Activated naive CD8-positive, alpha-beta T cell treated with anti-CD3 and anti-CD28 coated beads, Interleukin-2, amount 50 U/mL, for 16 hours (primary cell): ENCODE data around the gene EGF.
"Not testable (repeated sequence)": the region's sequence is repeated elsewhere in the genome, so short reads cannot be mapped to it uniquely, and the experiment has no call there.

Source experiments
- DNase-seq: peaks from one replicate; pipeline ENCODE4 v3.0.0-alpha.2; 2020; ENCODE audit warnings: low read depth, low spot score

Gene EGF

DNA sequence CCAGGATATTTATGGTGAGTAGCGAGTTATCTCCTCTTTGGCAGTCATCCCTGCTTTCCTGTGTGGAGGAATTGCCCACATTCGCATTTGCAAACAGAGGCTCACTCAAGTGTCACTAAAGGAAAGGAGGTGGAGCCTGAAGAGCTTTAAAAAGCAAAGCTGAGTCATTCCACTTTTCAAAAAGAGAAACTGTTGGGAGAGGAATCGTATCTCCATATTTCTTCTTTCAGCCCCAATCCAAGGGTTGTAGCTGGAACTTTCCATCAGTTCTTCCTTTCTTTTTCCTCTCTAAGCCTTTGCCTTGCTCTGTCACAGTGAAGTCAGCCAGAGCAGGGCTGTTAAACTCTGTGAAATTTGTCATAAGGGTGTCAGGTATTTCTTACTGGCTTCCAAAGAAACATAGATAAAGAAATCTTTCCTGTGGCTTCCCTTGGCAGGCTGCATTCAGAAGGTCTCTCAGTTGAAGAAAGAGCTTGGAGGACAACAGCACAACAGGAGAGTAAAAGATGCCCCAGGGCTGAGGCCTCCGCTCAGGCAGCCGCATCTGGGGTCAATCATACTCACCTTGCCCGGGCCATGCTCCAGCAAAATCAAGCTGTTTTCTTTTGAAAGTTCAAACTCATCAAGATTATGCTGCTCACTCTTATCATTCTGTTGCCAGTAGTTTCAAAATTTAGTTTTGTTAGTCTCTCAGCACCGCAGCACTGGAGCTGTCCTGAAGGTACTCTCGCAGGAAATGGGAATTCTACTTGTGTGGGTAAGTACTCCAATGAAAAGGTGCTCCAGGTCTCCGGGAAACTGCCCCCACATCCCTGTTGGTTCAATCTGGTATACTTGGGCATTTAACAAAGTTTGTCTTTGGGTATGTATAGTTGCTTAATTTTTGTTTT is at the start of gene EGF:
Gene EGF (plus strand): TSS at position 178 of the 890 bp plus-strand sequence. CDS start 453 bp downstream, at position 631.
- no peak for DNase-seq

DNA sequence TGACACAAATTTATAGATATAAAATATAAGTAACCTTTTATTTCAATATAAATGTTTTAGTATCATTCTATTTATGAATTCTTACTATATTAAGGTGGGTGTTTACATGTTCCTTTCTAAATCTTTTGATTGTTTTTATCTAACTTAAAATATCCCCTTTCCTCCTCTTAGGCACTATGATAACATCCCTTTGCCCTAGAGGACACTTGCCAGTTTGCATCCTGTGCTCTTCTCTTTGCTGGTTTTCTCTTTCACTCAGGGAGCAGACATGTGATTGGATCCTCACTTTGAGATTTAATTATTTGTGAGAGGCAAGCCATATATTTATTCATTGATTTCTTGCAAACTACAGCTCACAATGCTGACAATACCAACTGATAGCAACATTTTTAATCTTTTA is 48.5 kb upstream of the EGF start:
- no peak for DNase-seq

DNA sequence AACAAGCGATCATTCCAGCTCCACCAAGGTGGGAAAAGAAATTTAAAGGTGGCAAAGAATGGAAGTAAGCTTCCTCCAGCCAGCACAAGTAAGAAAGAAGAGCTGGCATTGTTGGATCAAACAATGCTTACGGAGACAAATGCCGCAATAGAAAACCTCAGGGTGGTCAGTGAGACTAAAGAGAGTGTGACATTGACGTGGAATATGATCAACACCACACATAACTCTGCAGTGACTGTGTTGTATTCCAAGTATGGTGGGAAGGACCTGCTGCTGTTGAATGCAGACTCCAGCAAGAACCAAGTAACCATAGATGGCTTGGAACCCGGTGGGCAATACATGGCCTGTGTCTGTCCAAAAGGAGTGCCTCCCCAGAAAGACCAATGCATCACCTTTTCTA is 42.6 kb upstream of the EGF start:
- DNase-seq, result no peak

DNA sequence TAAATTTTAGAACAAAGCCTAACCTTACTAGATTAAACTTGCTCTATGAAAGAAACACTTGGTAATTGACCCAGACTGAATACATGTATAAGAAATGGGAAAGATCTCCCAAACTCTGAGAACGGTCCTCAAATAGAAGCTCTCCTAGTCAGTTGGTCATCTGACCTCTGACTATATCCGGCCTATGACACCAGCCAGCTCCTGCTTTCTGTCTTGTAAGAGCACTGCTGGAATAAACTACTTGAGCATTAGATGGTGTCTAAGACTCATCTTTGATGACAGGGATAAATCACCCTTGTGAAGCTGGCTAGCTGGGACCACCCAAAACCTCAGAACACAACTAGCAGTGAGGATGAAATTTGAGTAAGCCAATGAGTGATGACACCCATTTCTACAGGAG is 40.6 kb upstream of the EGF start:
- no peak for DNase-seq

DNA sequence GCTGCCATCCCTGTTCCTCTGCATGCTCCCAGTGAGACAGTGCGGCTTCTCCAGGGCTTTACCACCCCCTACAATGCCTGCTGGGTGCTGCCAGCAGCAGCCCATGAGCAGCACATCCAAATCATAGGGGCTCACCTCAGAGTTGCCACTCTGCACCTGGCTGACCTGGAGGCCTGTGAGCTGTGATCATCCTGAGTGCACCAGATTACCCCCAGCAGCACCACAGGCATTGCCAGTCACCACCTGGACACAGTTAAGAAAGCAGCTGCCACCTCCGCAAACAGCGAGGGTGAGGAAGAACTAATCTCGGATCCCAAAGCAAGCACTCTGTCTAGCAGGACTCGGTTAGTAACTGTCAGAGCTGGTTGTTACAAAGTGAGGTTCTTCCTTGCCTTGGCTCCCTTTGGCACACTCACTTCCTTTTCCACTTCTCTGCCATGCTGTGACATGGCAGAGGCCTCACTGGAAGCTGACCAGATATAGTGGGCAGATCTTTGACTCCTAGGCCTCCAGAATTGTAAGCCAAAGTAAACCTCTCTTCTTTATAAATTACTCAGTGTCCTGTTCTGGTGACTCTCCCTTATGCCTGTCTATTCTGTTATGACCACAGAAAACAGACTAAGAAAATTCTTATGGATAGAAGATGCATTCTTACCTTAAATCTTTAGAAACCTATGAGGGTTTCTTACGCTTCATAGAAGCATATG is 39.6 kb upstream of the EGF start:
- no peak for DNase-seq

DNA sequence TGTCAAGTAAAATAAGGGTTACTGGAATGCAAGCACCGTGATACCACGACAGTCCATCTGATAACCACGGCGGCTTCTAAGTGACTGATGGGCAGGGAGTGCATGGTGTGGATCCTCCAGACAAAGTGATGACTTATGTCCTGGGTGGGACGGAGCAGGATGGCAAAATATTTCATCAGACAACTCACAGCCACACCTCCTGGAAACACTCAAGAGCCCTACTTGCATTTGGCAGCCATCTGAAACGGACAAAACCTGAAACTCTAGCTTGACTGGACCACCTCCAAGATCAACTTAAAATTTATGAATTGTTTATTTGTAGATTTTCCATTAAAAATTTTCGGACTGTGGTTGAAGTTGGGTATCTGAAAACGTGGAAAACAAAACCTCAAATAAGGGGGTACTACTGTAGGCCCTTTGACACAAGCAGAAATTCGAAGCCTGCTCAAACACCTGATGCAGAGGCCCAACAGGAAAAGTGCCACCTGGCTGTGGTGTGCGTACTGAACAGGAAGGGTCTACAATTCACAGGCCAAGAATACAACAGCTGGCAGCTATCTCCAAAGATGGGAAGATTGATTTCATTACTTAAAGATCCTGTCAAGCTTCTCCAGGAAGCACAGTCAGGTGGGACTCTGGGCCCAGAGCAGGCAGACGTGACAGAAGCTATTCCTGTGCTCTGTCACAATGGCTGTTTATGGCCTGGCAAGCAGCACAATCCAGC is 38.7 kb upstream of the EGF start:
- DNase-seq, result no peak

DNA sequence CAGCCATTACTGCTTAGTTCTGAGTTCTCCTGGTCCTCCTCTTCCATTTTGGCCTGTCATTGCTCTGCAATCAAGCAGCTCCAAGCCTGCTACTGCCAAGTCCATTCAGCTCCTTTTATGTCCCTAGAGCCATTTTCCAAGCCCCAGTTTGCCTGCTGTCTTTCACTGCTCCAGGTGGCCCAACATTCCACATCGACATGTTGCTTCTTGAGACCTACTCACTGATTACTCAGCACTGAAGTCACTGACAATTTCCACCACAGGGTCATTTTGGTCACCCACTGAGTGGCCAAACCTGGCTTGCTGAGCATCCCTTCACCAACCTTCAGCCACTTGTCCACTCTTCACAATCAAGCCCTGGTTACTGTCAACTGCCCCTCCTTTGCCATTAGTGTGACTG is 37.6 kb upstream of the EGF start:
- no peak for DNase-seq

DNA sequence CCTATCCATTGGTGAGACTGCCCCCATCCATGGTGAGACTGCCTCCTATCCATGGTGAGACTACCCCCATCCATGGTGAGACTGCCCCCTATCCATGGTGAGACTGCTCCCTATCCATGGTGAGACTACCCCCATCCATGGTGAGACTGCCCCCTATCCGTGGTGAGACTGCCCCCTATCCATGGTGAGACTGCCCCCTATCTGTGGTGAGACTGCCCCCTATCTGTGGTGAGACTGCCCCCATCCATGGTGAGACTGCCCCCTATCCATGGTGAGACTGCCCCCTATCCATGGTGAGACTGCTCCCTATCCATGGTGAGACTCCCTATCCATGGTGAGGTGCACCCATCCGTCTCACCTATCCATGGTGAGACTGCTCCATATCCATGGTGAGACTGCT is 37.1 kb upstream of the EGF start:
- not testable (repeated sequence) for DNase-seq

DNA sequence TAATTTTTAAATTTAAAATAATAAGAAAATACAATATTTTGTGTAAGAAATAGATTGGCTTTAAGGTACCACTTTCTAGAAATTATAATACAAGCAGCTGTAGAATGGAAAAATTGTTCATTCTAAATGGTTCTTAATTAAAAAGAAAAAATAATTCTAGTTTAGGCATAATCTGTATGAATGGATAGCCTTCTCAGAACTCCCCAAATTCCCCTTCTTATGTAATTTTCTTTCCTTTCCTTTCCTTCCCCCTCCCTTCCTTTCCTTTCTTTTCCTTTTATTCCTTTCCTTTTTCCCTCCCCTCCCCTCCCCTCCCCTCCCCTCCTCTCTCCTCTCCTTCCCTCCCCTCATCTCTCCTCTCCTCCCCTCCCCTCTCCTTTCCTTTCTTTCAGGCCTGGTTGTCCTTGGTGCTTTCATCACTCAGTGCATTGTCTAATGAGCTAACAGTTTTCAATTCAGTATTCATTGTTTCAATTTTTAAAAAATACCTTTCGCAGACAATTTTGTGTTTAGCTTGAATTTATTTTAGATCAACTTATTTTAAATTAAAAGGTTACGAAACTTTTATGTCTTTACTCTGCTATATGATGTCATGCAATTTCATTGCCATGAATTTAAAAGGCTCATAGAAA is 35.9 kb upstream of the EGF start:
- no peak for DNase-seq

DNA sequence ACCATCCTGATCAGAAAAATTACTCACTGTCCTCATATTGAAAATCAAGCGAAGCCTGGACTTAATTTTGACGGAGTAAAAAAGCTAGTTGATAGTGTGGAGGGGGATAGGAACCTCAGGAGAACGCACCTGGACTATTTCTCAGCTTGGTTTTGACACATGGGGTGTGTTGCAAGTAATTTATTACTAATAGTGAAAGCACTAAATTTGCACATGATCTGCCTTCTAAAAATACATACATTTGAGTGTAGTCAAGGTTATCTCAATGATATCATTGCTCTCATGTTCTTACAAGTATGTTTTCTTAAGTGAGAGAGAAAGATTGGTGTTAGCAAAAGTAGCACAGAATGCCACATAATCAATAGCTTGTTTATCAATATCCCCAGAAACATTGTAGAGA is 35.3 kb upstream of the EGF start:
- no peak for DNase-seq

DNA sequence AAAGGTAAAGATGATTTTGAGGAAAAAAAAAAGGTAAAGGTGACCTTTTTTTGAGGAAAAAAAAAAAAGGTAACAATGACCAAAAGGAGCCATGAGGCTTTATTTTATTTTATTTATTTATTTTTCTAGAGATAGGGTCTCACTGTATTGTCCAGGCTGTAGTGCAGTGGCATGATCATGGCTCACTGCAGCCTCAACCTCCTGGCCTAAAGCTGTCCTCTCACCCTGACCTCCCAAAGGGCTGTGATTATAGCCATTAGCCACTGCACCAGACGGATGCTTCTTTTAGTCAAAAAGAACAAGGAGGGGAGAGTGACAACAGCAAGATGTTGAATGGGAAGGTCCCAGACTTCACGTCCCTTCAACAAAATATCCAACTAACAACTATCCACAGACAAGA is 34.3 kb upstream of the EGF start:
- DNase-seq, result no peak

DNA sequence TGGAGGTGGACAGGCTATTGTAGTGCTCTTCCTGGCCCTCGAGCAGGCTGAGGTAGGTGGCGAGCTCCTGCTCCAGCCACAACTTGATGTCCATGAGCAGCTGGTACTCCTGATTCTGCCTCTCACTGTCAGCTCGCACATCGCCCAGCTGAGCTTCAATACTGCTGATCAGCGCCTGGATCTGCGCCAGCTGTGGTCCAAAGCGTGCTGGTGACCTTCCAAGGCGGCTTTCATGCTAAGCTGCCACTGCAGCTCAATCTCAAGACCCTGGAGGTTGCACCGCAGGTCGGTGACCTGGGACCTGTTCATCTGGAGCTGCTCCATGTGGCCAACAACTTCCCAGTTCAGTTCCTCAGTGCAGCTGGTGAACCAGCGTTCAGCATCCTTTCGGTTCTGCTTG is 33.6 kb upstream of the EGF start:
- no peak for DNase-seq

DNA sequence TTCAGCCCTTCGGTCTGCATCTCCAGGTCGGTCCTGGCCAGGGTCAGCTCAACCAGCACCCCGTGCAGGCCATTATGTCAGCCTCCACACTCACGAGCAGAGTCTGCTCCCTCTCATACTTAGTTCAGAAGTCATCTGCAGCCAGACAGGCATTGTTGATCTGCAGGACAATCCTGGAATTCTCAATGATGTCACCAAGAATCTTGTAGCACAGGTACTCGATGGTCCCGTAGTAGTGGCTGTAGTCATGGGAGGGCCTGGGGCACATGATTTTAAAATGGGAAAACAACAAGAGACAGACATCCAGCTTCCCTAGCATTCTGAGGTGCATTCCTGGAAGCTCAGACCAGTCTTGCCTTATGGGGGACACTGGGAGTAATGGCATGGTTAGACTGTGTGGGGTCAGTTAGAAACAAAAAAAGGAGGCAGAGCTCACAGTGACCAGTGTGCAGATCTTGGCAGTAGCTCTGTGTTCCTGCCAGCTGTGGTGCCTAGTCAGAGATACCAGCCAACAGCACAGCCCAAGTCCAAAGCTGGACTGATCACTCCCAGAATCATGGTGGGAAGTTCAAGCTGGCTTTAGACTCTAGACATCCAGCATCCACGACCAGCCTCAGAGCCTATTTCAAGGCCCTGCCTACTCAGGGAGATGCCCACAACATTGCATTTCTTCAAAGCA is 32.9 kb upstream of the EGF start:
- DNase-seq, result no peak

DNA sequence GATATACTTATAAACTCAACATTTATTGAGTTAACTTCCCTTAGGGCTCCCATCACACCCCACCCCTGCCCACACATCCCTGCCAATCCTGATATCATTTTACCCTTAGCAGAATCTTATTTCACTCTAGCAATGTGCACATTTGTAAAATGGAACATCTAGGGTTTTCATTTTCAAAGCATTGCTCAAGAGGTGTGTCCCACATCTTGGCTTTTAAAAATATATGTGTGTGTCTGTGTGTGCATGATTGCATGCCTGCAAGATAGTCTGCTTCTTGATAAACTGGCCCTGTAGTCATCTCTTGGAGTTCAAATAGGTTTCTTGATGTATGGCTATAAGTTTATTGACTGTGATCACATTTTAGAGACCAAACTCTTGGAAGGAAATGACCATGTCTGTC is 26.4 kb upstream of the EGF start:
- no peak for DNase-seq

DNA sequence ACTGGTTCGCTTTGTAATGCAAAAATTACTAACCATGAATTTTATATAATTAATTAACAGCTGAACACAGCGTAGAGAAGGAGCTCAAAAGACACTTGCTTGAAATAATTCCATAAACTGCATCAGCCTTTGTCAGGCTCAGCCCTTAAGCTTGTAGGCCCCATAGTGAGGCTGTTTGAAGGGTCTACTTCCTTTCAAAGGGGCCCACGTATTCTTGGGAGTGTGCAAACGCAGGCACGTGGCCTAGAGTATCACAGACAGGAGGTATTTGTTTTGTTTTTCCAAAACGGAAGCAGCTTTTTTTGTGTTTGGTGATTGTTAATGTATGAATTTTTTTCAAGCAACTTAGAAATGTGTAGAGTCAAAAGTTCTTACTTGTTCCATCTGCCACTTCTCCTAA is 25.6 kb upstream of the EGF start:
- no peak for DNase-seq

DNA sequence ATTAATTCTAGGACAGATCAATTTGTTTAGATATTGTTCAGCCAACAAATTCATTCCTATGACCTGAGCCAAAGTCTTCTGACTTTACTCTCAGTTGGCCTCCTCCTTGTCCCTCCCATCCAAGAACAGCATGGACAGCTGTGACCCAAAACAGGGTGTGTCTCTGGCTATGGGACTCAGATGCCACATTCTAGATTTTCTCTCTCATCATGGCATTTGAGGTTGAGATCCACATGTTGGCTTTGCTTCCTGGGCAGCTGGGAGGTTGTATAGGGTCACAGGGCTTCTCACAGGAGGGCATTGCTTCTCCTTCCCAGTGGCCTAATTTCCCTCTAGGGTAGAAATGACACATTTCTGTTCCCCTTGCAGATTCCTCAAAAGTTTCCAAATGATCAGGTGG is 22.6 kb upstream of the EGF start:
- DNase-seq, result no peak

DNA sequence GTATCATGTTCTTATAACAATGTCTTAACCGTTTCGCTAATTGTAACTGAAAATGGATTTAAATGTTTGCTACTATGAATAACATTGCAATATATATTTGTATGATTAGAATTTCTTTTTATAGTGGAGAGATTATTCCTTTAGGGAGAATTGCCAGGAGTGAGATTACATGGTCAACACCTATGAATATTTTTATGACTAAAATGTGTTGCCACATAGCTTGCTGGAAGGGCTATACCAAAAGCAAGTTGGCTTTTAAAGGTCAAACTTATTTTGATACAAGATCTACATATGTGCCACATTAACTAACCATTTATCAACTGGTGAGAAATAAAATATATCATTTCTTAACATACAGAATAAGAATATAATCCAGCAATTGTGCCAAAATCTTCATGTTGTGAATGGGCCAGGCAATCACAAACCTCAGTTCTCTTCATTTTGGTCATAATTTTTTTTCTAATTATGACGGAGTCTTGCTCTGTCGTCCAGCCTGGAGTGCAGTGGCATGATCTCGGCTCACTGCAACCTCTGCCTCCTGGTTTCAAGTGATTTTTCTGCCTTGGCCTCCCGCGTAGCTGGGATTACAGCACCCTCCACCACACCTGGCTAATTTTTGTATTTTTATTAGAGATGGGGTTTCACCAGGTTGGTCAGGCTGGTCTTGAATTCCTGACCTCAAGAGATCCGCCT is 10.0 kb upstream of the EGF start:
- no peak for DNase-seq

DNA sequence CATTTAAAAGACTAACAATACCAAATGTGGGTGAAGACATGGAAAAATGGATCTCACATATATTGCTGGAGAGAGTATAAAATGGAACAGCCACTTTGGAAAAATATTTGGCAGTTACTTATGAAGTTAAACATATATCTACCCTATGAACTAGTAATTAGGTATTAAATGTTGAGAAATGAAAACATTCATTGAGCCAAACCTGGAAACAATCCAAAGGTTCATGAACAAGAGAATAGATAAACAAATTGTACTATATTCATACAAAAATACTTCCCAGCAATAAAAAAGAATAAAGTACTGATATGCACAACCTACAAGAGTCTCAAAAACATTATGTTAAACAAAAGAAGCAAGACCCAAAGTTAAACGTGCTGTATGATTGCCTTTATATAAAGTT is 4.0 kb upstream of the EGF start:
- DNase-seq, result no peak

DNA sequence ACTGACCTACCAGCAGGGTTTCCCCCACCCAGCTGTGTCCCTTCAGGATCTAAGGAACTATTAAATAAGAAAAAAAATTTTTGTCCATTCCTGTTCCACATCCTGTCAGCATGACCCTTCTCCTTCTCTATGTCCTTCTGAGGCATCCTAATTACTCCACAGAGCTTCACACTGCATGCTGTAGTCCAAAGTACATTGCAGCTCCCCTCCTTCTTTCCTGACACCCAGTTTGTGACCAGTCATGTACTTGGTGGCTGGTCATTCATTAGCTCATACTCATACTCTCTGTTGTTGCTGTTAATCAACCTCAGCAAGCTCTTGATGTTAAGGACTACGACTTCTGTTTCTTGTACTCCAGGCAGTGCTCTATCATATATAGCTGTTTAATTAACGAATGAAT is 2.4 kb upstream of the EGF start:
- DNase-seq, result no peak

DNA sequence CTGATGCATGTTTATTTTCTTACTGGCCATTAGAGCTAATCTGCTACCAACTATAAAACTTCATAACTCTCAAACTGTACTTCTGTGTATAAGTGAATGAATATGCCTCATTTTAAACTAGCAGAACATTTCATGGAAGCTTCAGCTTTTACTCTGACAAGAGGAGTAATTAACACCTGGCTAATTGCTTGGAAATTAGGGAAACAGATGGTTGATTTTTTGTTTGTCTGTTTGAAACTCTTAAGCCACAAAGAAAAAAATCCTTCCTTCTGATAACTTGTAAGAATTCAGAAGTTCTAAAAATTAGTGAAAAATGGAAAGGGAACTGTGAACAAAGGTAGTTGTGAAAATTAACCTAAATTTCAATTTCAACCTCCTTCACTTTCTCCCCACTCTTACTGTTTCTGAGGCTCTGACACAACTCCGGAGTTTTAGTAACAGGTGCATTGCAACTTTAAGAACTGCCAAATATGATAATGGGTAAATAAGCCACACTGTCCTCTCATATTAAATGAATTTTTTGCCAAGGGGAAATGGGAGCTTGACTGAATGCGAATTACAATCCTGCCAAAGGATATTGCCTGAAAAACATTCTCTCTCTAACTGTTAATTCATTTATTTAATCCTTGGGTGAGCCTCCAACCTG is 1.0 kb downstream of the EGF start:
- DNase-seq, result no peak
